ENCODE measurements around the gene SH3PXD2A. TPM values are rescaled to one million over a fixed set of nuclear protein-coding genes. Genes with fewer than 3 reads are reported as not detected.
A peak's percentile ranks its signal among the peaks of the same experiment; 100 is the strongest.

Gene SH3PXD2A
- total and polyA plus RNA-seq, 10 of the 15 experiments (the other 5 are each of a cell fraction or from before 2014, with no cell fraction given) = 0.63 to 14.0 (median 4.4) TPM

DNA sequence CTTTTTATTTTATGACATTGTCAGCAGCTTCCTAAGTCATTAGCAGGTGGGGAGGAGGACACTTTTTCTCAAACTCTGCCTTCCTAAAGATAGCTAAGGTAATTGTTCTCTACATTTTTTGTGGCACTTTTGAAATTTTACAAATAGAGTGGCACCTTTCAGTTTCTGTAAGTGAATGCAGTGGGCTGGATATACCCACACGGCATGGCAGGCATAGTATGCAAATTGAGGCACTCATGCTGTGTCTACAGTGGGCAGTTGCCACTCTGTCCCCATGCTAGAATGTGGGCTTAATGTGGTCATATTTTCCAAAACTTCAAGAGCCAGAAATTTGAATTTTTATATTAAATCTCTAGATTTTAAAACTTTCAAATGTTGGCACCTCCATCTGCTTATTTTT lies 12.8 kb upstream of the SH3PXD2A start:
- H3K4me2 ChIP-seq (ENCODE audit: control insufficient read depth, insufficient read depth) = no peak overlapping the region
- WGBS (ENCODE audit: insufficient coverage, insufficient replicate concordance, low lambda C conversion rate, missing lambda C conversion rate) = 5% methylated on average over 1 of the region's 1 CpG
- BruUV-seq (replicated peaks) = no TSS peak
- peak; percentile 53; the same call in 2 of the 3 replicates for ATAC-seq
- no peaks in the 10 kb centered on the region for H3K4me1 ChIP-seq (ENCODE audit: control insufficient read depth, insufficient read depth, low read length)
- in situ Hi-C loops (cut with MboI) = no loop called here
- no peaks in the 10 kb centered on the region for H3K36me3 ChIP-seq (ENCODE audit: control insufficient read depth in 2 of 2, insufficient read depth in 2 of 2, low read length in 1 of 2)
- H3K4me3 ChIP-seq = no peak overlapping the region
- H3K9ac ChIP-seq (ENCODE audit: control insufficient read depth, insufficient read depth, low read length) = no peak overlapping the region
- no peaks in the 10 kb centered on the region for H3K27me3 ChIP-seq (replicated peaks in 1 of 2; ENCODE audit: control insufficient read depth in 2 of 2, insufficient read depth in 2 of 2, low read length in 1 of 2)
- TF ChIP-seq ZNF24 (IDR thresholded peaks at IDR 0.05) (no peak), GABPA (IDR thresholded peaks at IDR 0.05; ENCODE audit: low read depth) (no peak), BHLHE40 (IDR thresholded peaks at IDR 0.05; ENCODE audit: borderline replicate concordance in 1 of 2, low read depth in 2 of 2, low read length in 1 of 2) (no peak), NFIC (IDR thresholded peaks at IDR 0.05; ENCODE audit: low read depth, low read length) (no peak), SMAD1 (IDR thresholded peaks at IDR 0.05; ENCODE audit: low read depth, partially characterized antibody) (no peak), SREBF1 (IDR thresholded peaks at IDR 0.05; ENCODE audit: low read length) (no peak), RAD51 (IDR thresholded peaks at IDR 0.05) (no peak), KDM1A (IDR thresholded peaks at IDR 0.05; ENCODE audit: borderline replicate concordance) (no peak), SPI1 (IDR thresholded peaks at IDR 0.05; ENCODE audit: borderline replicate concordance, insufficient read depth, low read depth, low read length) (no peak), BMI1 (IDR thresholded peaks at IDR 0.05; ENCODE audit: borderline replicate concordance) (no peak), RFX5 (IDR thresholded peaks at IDR 0.05; ENCODE audit: low read depth, low read length) (no peak), SUZ12 (IDR thresholded peaks at IDR 0.05; ENCODE audit: unreplicated experiment) (no peak), SRF (IDR thresholded peaks at IDR 0.05; ENCODE audit: low read depth in 2 of 2, low read length in 2 of 2) (no peak), CREB1 (IDR thresholded peaks at IDR 0.05; ENCODE audit: low read depth) (no peak), CBX5 (IDR thresholded peaks at IDR 0.05; ENCODE audit: low read depth) (no peak), MTA2 (IDR thresholded peaks at IDR 0.05; ENCODE audit: low read depth) (no peak), DPF2 (IDR thresholded peaks at IDR 0.05) (no peak)
- H2AFZ ChIP-seq (ENCODE audit: control insufficient read depth, low read depth, low read length) = no peak overlapping the region
- no peak for FAIRE-seq
- SMC1A ChIA-PET (ENCODE audit: uncharacterized antibody, unreplicated experiment) = interaction anchor here (0.6 kb wide), 3 partner anchors 21 to 402 kb away, joined by 3 read pairs; no protein-coding TSS in a partner anchor
- H3K27ac ChIP-seq (ENCODE audit: control insufficient read depth, insufficient read depth) = no peak overlapping the region
- CTCF ChIA-PET = interaction anchor here (0.8 to 3.3 kb wide), 3 partner anchors 17 to 155 kb away, joined by 3 to 22 read pairs (median 13); no protein-coding TSS in a partner anchor
- intact Hi-C loops (cut with micrococcal nuclease; ENCODE audit: unreplicated experiment) = no loop called here
- H4K20me1 ChIP-seq (ENCODE audit: control insufficient read depth, insufficient read depth) = no peaks in the 10 kb centered on the region
- no peak for DNase-seq (ENCODE audit: low read depth, low spot score)
- H3K9me3 ChIP-seq (replicated peaks; ENCODE audit: control insufficient read depth, insufficient read depth, low read length) = peaks cover 5% of the 10 kb centered on the region
- RAD21 ChIA-PET (ENCODE audit: unreplicated experiment) = interaction anchor here (1.1 kb wide), 1 partner anchor 165 kb away, joined by 3 read pairs; no protein-coding TSS in a partner anchor
- POLR2A ChIA-PET = interaction anchor here (0.6 kb wide), 1 partner anchor 17 kb away, joined by 3 read pairs; no protein-coding TSS in a partner anchor
- no peaks in the 10 kb centered on the region for H3K79me2 ChIP-seq (ENCODE audit: control insufficient read depth, insufficient read depth, low read length)

Data from GM12878 (cell line).